ENCODE results near the gene OR2Y1.

DNA sequence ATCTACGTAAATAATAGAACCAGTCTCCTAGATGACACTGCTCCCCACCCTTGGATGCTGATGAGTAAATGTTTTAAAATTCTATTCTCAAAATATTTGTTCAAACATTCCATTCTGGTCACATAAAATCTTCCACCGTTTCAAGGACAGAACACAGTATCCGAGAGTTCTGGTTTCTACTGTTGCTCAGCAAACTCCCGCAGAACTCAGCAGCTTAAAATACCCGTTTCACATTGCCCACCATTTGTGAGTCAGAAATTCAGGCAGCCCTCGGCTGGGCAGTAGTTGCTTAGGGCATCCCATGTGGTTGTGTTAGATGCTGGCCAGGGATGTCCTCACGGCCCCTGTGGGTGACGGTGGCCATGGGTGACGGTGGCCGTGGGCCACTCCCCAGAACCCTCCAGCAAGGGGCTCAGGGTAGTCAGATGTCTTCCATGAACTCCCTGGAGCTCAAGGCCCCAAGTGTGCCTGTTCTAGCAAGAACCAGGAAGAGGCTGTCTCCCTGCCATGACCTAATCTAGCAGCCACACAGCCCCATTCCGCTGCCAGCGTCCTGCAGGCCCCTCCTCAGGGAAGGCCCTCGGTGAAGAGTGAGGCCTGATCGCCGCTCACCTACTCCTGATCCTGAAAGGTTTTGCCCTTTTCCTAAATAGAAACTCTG lies 45.4 kb upstream of the OR2Y1 start:
- TF ChIP-seq, protein P1, sequence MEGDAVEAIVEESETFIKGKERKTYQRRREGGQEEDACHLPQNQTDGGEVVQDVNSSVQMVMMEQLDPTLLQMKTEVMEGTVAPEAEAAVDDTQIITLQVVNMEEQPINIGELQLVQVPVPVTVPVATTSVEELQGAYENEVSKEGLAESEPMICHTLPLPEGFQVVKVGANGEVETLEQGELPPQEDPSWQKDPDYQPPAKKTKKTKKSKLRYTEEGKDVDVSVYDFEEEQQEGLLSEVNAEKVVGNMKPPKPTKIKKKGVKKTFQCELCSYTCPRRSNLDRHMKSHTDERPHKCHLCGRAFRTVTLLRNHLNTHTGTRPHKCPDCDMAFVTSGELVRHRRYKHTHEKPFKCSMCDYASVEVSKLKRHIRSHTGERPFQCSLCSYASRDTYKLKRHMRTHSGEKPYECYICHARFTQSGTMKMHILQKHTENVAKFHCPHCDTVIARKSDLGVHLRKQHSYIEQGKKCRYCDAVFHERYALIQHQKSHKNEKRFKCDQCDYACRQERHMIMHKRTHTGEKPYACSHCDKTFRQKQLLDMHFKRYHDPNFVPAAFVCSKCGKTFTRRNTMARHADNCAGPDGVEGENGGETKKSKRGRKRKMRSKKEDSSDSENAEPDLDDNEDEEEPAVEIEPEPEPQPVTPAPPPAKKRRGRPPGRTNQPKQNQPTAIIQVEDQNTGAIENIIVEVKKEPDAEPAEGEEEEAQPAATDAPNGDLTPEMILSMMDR (IDR thresholded peaks at IDR 0.05) = no peak
- TF ChIP-seq POLR2AphosphoS5 (IDR thresholded peaks at IDR 0.05) = peak; percentile 17
- TF ChIP-seq POLR2A (IDR thresholded peaks at IDR 0.05) = no peak
- no peak for TF ChIP-seq EP300 (IDR thresholded peaks at IDR 0.05)

All from gastroesophageal sphincter (tissue), 3 donors.